Kidney (tissue), 14 donors: ENCODE data around the gene ZBTB7C. TPM values are rescaled to one million over a fixed set of nuclear protein-coding genes. Genes with fewer than 3 reads are reported as not detected.

Experiments
- DNase-seq, 5 donors: peaks; one replicate each; pipeline ENCODE4 v3.0.0-alpha.2; 2013 to 2020
- FAIRE-seq: peaks from 2 replicates; lab custom pipeline; 2012; peaks lifted over from hg19 to GRCh38; lab: Jason Lieb, UNC
- H3K27ac ChIP-seq, 2 donors: one replicate each; pipeline ENCODE4 v1.7.0; 2013; ENCODE audit warnings: low read depth in 2 of 2, low read length in 2 of 2, inconsistent platforms in 1 of 2
- H3K27me3 ChIP-seq: one replicate; pipeline ENCODE4 v1.7.1; 2013; ENCODE audit warnings: low read length, inconsistent platforms; ENCODE audit not compliant: control insufficient read depth, insufficient read depth
- H3K36me3 ChIP-seq, 3 donors: one replicate each; pipeline versions ENCODE4 v1.7.0 to v1.7.1; 2013; ENCODE audit warnings: low read length in 3 of 3, control low read depth in 1 of 3, inconsistent platforms in 1 of 3; ENCODE audit not compliant: insufficient read depth in 3 of 3, control insufficient read depth in 2 of 3
- H3K4me1 ChIP-seq, 3 donors: one replicate each; pipeline versions ENCODE4 v1.7.0 to v1.7.1; 2013; ENCODE audit warnings: low read length in 3 of 3, inconsistent platforms in 1 of 3, low read depth in 1 of 3; ENCODE audit not compliant: control insufficient read depth in 2 of 3, insufficient read depth in 2 of 3
- H3K4me3 ChIP-seq, 3 donors: one replicate each; pipeline versions ENCODE4 v1.7.0 to v1.8.1; 2013; ENCODE audit warnings: low read length in 3 of 3, control low read depth in 1 of 3, inconsistent platforms in 1 of 3
- H3K9ac ChIP-seq, 3 donors: one replicate each; pipeline versions ENCODE4 v1.7.0 to v1.7.1; 2013; ENCODE audit warnings: low read length in 3 of 3, control low read depth in 1 of 3, inconsistent platforms in 1 of 3
- H3K9me3 ChIP-seq, 3 donors: one replicate each; pipeline versions ENCODE4 v1.7.0 to v1.7.1; 2013; ENCODE audit warnings: low read length in 3 of 3, control low read depth in 1 of 3, inconsistent platforms in 1 of 3; ENCODE audit not compliant: control insufficient read depth in 2 of 3, insufficient read depth in 1 of 3
- intact Hi-C: fragments of 100-400 bp; cut with DNase I; formaldehyde crosslinking; loops from one replicate; pipeline ENCODE4 v1.11.1; 2022
- polyA plus RNA-seq: library from polyadenylated mRNA; stranded (reverse); fragments of 350-450 nt; fragmentation: Illumina TruSeq; extraction: RNeasy Lipid Tissue Mini Kit (QIAGEN cat#74804); gene quantifications from one replicate; pipeline ENCODE4 v1.2.3, GENCODE V29; 2014; ENCODE audit warnings: low read depth, low replicate concordance; ENCODE audit not compliant: insufficient read depth
- total RNA-seq: library from RNA; stranded (reverse); fragmentation: NEBNext Ultra II Directional; extraction: Animal tissue kit (Norgen Biotek cat#: 25700); gene quantifications from one replicate; pipeline ENCODE4 v1.2.1, GENCODE V29; 2021
- TF ChIP-seq, protein P1 (sequence below): IDR thresholded peaks from 3 replicates; pipeline ENCODE4 v1.5.1; 2012; ENCODE audit warnings: mild to moderate bottlenecking, moderate library complexity, borderline replicate concordance; ENCODE audit not compliant: insufficient read depth; ENCODE audit errors: extremely low read depth
- donor health status: control.
- donor health status: control.
- donor health status: control.
- donor health status: control.
- donor health status: control.
- donor health status: DM: yes; HTN: yes; CAD: no.
- donor health status: Normal renal cell carcinoma (clear cell type).

The ZBTB7C gene
- total and polyA plus RNA-seq, 2 donors from 2014 or later = 1.8 to 13.8 TPM

DNA sequence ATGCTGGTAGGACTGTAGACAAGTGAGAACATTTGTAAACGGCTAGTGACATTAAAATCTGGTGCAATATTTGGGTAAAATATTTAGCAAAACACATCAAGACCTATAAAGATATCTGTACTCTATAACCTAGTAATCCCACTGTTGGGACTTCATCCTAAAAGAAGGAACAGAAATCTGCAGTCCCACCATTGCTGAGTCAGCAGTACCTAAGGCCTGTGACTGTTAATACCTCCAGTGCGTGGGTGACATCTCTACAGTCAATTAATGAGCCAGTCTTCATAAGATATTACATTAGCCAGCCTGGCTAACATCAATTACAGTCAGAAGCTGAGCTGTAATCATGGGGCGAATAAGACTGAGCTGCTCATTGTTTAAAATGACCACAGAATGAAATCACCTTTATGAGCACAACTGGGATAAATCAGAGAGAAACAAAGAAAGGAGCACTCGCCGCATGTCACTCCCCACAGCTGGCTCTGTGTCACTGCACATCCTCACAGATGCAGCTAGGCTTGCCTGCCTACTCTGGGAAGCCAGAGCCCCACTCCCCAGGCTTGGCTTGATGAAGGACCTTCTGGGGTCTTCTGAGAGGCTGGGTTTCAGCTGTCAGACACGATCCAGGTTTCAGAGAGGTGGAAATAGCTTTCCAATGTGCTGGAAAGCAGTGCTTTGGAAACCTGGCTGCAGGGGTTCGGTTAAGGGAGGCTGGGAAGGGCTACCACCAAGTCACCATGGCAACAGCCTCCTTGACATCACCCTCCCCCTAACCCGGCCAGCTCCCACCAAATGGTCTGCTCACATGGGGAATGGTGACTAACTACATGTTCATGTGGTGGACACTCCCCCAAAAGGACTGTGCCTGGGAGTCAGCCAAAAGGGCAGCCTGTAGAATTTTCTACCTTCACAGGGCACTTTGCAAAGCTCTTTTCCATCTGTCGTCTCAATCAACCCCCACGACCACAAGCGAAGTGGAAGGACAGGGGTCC lies 145.0 kb downstream of the ZBTB7C start:
- TF ChIP-seq, protein P1, sequence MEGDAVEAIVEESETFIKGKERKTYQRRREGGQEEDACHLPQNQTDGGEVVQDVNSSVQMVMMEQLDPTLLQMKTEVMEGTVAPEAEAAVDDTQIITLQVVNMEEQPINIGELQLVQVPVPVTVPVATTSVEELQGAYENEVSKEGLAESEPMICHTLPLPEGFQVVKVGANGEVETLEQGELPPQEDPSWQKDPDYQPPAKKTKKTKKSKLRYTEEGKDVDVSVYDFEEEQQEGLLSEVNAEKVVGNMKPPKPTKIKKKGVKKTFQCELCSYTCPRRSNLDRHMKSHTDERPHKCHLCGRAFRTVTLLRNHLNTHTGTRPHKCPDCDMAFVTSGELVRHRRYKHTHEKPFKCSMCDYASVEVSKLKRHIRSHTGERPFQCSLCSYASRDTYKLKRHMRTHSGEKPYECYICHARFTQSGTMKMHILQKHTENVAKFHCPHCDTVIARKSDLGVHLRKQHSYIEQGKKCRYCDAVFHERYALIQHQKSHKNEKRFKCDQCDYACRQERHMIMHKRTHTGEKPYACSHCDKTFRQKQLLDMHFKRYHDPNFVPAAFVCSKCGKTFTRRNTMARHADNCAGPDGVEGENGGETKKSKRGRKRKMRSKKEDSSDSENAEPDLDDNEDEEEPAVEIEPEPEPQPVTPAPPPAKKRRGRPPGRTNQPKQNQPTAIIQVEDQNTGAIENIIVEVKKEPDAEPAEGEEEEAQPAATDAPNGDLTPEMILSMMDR = no peak
- DNase-seq = peak in 2 of 5 donors; percentile 30 to 42
- Histone ChIP-seq H3K4me1 (no peaks in the 10 kb centered on the region), H3K4me3 (no peak overlapping the region), H3K27ac (no peak overlapping the region), H3K9me3 (no peaks in the 10 kb centered on the region), H3K27me3 (no peaks in the 10 kb centered on the region), H3K36me3 (no peaks in the 10 kb centered on the region), H3K9ac (no peak overlapping the region)
- no peak for FAIRE-seq
- intact Hi-C loops = no loop called here

DNA sequence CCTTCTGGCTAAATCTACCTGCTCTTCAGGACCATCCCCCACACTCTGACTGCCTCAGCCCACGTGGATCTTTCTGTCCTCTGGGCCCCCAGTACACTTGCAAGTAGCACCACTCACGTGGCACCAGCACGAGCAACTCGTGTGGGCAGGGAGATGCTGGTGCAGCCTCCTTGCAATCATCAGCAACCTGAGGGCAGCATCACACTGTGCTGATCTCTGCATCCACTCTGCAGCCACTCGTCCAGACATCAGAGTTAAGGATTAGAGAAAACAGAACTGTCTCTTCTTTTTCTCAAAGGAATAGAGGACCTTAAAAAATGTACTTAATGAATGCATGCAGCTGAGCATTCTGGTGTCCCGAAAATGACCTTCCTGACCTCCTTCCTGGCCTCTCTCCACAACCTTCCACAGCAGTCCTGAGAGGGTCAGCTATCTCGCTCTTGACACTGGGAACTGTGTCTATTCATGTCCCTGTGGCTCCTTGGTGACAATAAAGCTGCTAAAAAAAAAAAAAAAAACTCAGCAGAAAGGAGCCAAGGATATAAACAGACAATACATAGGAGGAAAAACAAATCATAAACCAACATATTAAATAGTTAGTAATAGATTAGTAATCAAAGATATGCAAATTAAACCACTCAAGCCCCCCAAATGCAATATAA lies 145.9 kb downstream of the ZBTB7C start:
- Histone ChIP-seq H3K36me3 (no peaks in the 10 kb centered on the region), H3K4me1 (no peaks in the 10 kb centered on the region), H3K9me3 (no peaks in the 10 kb centered on the region), H3K9ac (no peak overlapping the region), H3K27me3 (no peaks in the 10 kb centered on the region), H3K27ac (no peak overlapping the region), H3K4me3 (no peak overlapping the region)
- TF ChIP-seq, protein P1 = no peak
- FAIRE-seq (no peak), DNase-seq (no peak)
- intact Hi-C loops = no loop called here

DNA sequence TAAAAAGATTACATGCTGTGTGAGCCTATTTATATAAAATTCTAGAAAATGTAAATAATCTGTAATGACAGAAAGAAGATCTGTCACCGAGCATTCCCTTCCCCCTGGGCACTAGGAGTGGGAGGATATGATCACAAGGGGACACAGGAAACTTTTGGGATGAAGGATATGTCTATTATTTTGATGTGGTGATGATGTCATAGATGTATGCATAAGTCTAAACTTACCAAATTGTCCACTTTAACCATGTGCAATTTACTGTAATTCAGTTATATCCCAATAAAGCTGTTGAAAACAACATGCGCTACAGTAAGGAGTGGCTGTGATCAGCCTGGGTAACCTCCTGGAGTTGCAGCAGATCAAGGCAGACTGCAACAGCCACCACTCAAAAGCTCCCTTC lies 148.9 kb downstream of the ZBTB7C start:
- Histone ChIP-seq H3K27me3 (no peaks in the 10 kb centered on the region), H3K9ac (no peak overlapping the region), H3K4me3 (no peak overlapping the region), H3K4me1 (no peaks in the 10 kb centered on the region), H3K27ac (no peak overlapping the region), H3K36me3 (no peaks in the 10 kb centered on the region), H3K9me3 (peaks cover 0 to 3% (median 0%) of the 10 kb centered on the region in 3 donors)
- intact Hi-C loops = no loop called here
- FAIRE-seq (no peak), DNase-seq (no peak)
- TF ChIP-seq, protein P1 = no peak
